OCI-LY7 (cell line): Measurements from ENCODE around the gene LYVE1. TPM values are rescaled to one million over a fixed set of nuclear protein-coding genes. Genes with fewer than 3 reads are reported as not detected.

ENCODE experiments used
- BruUV-seq: library from RNA; stranded (reverse); fragments of 400-500 nt; replicated peaks from 2 replicates; lab custom pipeline; 2021; lab: Mats Ljungman, UMichigan
- CTCF ChIA-PET: fragments of 300-600 bp; sonication (Branson Sonifier 250); formaldehyde crosslinking; loops from one replicate; lab custom pipeline; 2022; ENCODE audit warnings: antibody characterized with exemption; ENCODE audit not compliant: unreplicated experiment; lab: Charles Lee
- POLR2A ChIA-PET: fragments of 300-600 bp; sonication (Branson Sonifier 250); formaldehyde crosslinking; loops from one replicate; lab custom pipeline; 2022; ENCODE audit warnings: antibody characterized with exemption; lab: Charles Lee
- DNase-seq: peaks from one replicate; pipeline ENCODE4 v3.0.0-alpha.2; 2015; ENCODE audit warnings: low spot score
- H2AFZ ChIP-seq: fragments of 200-600 bp; sonication (generic), shearing (Covaris generic); 2 replicates; pipeline ENCODE4 v1.6.1; 2014; ENCODE audit warnings: mild to moderate bottlenecking, antibody characterized with exemption, low read length, moderate library complexity
- H3K27ac ChIP-seq: fragments of 200-600 bp; sonication (generic); 2 replicates; pipeline ENCODE4 v1.5.1; 2014; ENCODE audit warnings: mixed run types, low read depth, mild to moderate bottlenecking, moderate library complexity, low read length, inconsistent platforms; ENCODE audit not compliant: poor library complexity, severe bottlenecking
- H3K36me3 ChIP-seq: fragments of 200-600 bp; sonication (generic); 2 replicates; pipeline ENCODE4 v1.6.1; 2014; ENCODE audit warnings: mild to moderate bottlenecking, antibody characterized with exemption, low read length, moderate library complexity, mixed read lengths; ENCODE audit not compliant: insufficient read depth
- H3K4me1 ChIP-seq: fragments of 200-600 bp; sonication (generic); 2 replicates; pipeline ENCODE4 v1.5.1; 2014; ENCODE audit warnings: mild to moderate bottlenecking, low read length; ENCODE audit not compliant: insufficient read depth, poor library complexity, severe bottlenecking
- H3K4me2 ChIP-seq: fragments of 200-600 bp; sonication (generic); 2 replicates; pipeline ENCODE4 v1.6.1; 2014; ENCODE audit warnings: mild to moderate bottlenecking, low read length
- H3K4me3 ChIP-seq: fragments of 200-600 bp; sonication (generic); 2 replicates; pipeline ENCODE4 v1.5.1; 2014; ENCODE audit warnings: mild to moderate bottlenecking, low read depth, low read length; ENCODE audit not compliant: poor library complexity, severe bottlenecking
- H3K79me2 ChIP-seq: fragments of 200-600 bp; sonication (generic); 2 replicates; pipeline ENCODE4 v1.6.1; 2016; ENCODE audit warnings: low read depth, mild to moderate bottlenecking, low read length, moderate library complexity, mixed read lengths; ENCODE audit not compliant: insufficient read depth
- H3K9me2 ChIP-seq: fragments of 200-600 bp; sonication (generic); 2 replicates; pipeline ENCODE4 v1.6.1; 2016; ENCODE audit warnings: mild to moderate bottlenecking, low read length, mixed read lengths; ENCODE audit not compliant: insufficient read depth
- H3K9me3 ChIP-seq: fragments of 200-600 bp; sonication (generic); 2 replicates; pipeline ENCODE4 v1.6.1; 2014; ENCODE audit warnings: mild to moderate bottlenecking, mixed run types, low read length, mixed read lengths
- H4K20me1 ChIP-seq: fragments of 200-600 bp; sonication (generic); 2 replicates; pipeline ENCODE4 v1.6.1; 2014; ENCODE audit warnings: mild to moderate bottlenecking, antibody characterized with exemption, low read length, moderate library complexity, mixed read lengths; ENCODE audit not compliant: insufficient read depth
- CTCF ChIP-seq: fragments of 200-600 bp; sonication (generic); conservative IDR thresholded peaks from 2 replicates; pipeline ENCODE4 v1.5.1; 2014; ENCODE audit warnings: mild to moderate bottlenecking, antibody characterized with exemption, low read length, moderate library complexity, mixed read lengths
- EZH2phosphoT487 ChIP-seq: fragments of 200-600 bp; sonication (generic); IDR thresholded peaks from 2 replicates; pipeline ENCODE4 v1.6.1; 2018; ENCODE audit warnings: low read depth, borderline replicate concordance, mild to moderate bottlenecking, mixed run types, antibody characterized with exemption, low read length, moderate library complexity, mixed read lengths
- intact Hi-C: fragments of 100-400 bp; cut with micrococcal nuclease; formaldehyde crosslinking; loops from one replicate; pipeline ENCODE4 v1.10.0; 2022; ENCODE audit not compliant: unreplicated experiment
- total RNA-seq, 2 experiments: library from RNA; depleted of rRNA in 1 of 2; stranded (reverse); fragments of >200 nt in 1 of 2; shearing (Covaris generic) in 1 of 2; gene quantifications; 2 replicates each; pipeline ENCODE4 v1.2.3, GENCODE V29; 2014 to 2022

Gene LYVE1
- total RNA-seq, 2 experiments from 2014 or later: not detected

GRCh38 chr11:10579700-10580099 lies 11.2 kb upstream of the LYVE1 start:
- no peaks in the 10 kb centered on the region for H3K9me2 ChIP-seq
- no peak overlapping the region for H3K27ac ChIP-seq
- H3K79me2 ChIP-seq: no peaks in the 10 kb centered on the region
- H3K36me3 ChIP-seq: no peaks in the 10 kb centered on the region
- intact Hi-C loops: no loop called here
- no peak overlapping the region for H3K4me3 ChIP-seq
- TF ChIP-seq EZH2phosphoT487 (no peak), CTCF (no peak)
- BruUV-seq: no TSS peak
- no peaks in the 10 kb centered on the region for H4K20me1 ChIP-seq
- H2AFZ ChIP-seq: no peak overlapping the region
- H3K4me1 ChIP-seq: no peaks in the 10 kb centered on the region
- no peaks in the 10 kb centered on the region for H3K9me3 ChIP-seq
- ChIA-PET POLR2A (interaction anchor here (1.3 kb wide), 1 partner anchor 15 kb away, joined by 4 read pairs; no protein-coding TSS in a partner anchor), CTCF (no interaction called here)
- no peak overlapping the region for H3K4me2 ChIP-seq
- DNase-seq: no peak

- no peak for TF ChIP-seq EZH2phosphoT487
- no peak for TF ChIP-seq CTCF
- BruUV-seq: no TSS peak
- Histone ChIP-seq H3K79me2 (no peaks in the 10 kb centered on the region), H3K4me3 (no peak overlapping the region), H3K27ac (no peak overlapping the region), H2AFZ (no peak overlapping the region), H4K20me1 (no peaks in the 10 kb centered on the region), H3K4me1 (no peaks in the 10 kb centered on the region), H3K36me3 (no peaks in the 10 kb centered on the region), H3K9me3 (no peaks in the 10 kb centered on the region), H3K9me2 (no peaks in the 10 kb centered on the region), H3K4me2 (no peak overlapping the region)
- CTCF ChIA-PET: no interaction called here
- intact Hi-C loops: no loop called here
- no peak for DNase-seq
- POLR2A ChIA-PET: interaction anchor here (0.6 kb wide), 3 partner anchors 9 to 31 kb away, joined by 3 to 5 read pairs (median 4); no protein-coding TSS in a partner anchor
Observed at GRCh38 chr11:10576035-10576398, 7.6 kb upstream of the LYVE1 start.

GRCh38 chr11:10575346-10576034 lies 7.0 kb upstream of the LYVE1 start:
- TF ChIP-seq CTCF (no peak), EZH2phosphoT487 (no peak)
- Histone ChIP-seq H4K20me1 (no peaks in the 10 kb centered on the region), H2AFZ (no peak overlapping the region), H3K36me3 (no peaks in the 10 kb centered on the region), H3K9me2 (no peaks in the 10 kb centered on the region), H3K27ac (no peak overlapping the region), H3K4me2 (no peak overlapping the region), H3K9me3 (no peaks in the 10 kb centered on the region), H3K4me3 (no peak overlapping the region), H3K79me2 (no peaks in the 10 kb centered on the region), H3K4me1 (no peaks in the 10 kb centered on the region)
- CTCF ChIA-PET: no interaction called here
- BruUV-seq: no TSS peak
- no peak for DNase-seq
- POLR2A ChIA-PET: interaction anchor here (0.6 kb wide), 3 partner anchors 9 to 31 kb away, joined by 3 to 5 read pairs (median 4); no protein-coding TSS in a partner anchor
- intact Hi-C loops: no loop called here
